Mesenchymal stem cell (in vitro differentiated cells and primary cell): ENCODE measurements around the gene MLLT3.

Source experiments
- DNase-seq: peaks from one replicate; pipeline ENCODE4 v3.0.0-alpha.2; 2013
- H2AFZ ChIP-seq: one replicate; pipeline ENCODE4 v1.6.1; 2013; ENCODE audit warnings: low read depth, mild to moderate bottlenecking, control low read depth, inconsistent platforms, low read length, moderate library complexity
- H2AK5ac ChIP-seq: 2 replicates; pipeline ENCODE4 v1.6.1; 2013; ENCODE audit warnings: low read length, moderate library complexity, mild to moderate bottlenecking, inconsistent platforms; ENCODE audit not compliant: severe bottlenecking
- H2BK120ac ChIP-seq: one replicate; pipeline ENCODE4 v1.6.1; 2013; ENCODE audit warnings: low read depth, mild to moderate bottlenecking, inconsistent platforms, low read length, moderate library complexity
- H2BK12ac ChIP-seq, 2 experiments: one replicate each; pipeline ENCODE4 v1.6.1; 2013; ENCODE audit warnings: inconsistent platforms in 2 of 2, low read length in 2 of 2, mild to moderate bottlenecking in 2 of 2, moderate library complexity in 2 of 2, control low read depth in 1 of 2
- H2BK15ac ChIP-seq: one replicate; pipeline ENCODE4 v1.6.1; 2013; ENCODE audit warnings: mild to moderate bottlenecking, low read depth, inconsistent platforms; ENCODE audit not compliant: poor library complexity, severe bottlenecking
- H2BK5ac ChIP-seq: 2 replicates; pipeline ENCODE4 v1.6.1; 2013; ENCODE audit warnings: low read depth, mild to moderate bottlenecking, low read length, control low read depth, inconsistent platforms; ENCODE audit not compliant: poor library complexity, severe bottlenecking
- H3K14ac ChIP-seq, 2 experiments: one replicate each; pipeline ENCODE4 v1.6.1; 2013; ENCODE audit warnings: inconsistent platforms in 2 of 2, low read length in 2 of 2, control low read depth in 1 of 2, mild to moderate bottlenecking in 1 of 2, moderate library complexity in 1 of 2
- H3K18ac ChIP-seq, 2 experiments: one replicate each; pipeline ENCODE4 v1.6.1; 2013; ENCODE audit warnings: inconsistent platforms in 2 of 2, low read length in 2 of 2, control low read depth in 1 of 2, low read depth in 1 of 2, mild to moderate bottlenecking in 1 of 2
- H3K23ac ChIP-seq, 2 experiments: one replicate each; pipeline ENCODE4 v1.6.1; 2013; ENCODE audit warnings: inconsistent platforms in 2 of 2, low read length in 2 of 2, mild to moderate bottlenecking in 2 of 2, moderate library complexity in 2 of 2, control low read depth in 1 of 2
- H3K27ac ChIP-seq: 2 replicates; pipeline ENCODE4 v1.5.1; 2013; ENCODE audit warnings: mild to moderate bottlenecking, moderate library complexity, low read length, control low read depth, inconsistent platforms; ENCODE audit not compliant: poor library complexity, severe bottlenecking
- H3K27me3 ChIP-seq, 2 experiments: 2 replicates each; pipeline versions ENCODE4 v1.6.1 to v1.7.0; 2013; ENCODE audit warnings: low read length in 2 of 2, mild to moderate bottlenecking in 2 of 2, moderate library complexity in 2 of 2, control low read depth in 1 of 2, inconsistent platforms in 1 of 2; ENCODE audit not compliant: control insufficient read depth in 1 of 2, insufficient read depth in 1 of 2
- H3K36me3 ChIP-seq, 2 experiments: 2 replicates each; pipeline versions ENCODE4 v1.6.1 to v1.7.0; 2013; ENCODE audit warnings: low read length in 2 of 2, control low read depth in 1 of 2, inconsistent platforms in 1 of 2, low read depth in 1 of 2, mild to moderate bottlenecking in 1 of 2; ENCODE audit not compliant: insufficient read depth in 2 of 2, control insufficient read depth in 1 of 2
- H3K4ac ChIP-seq, 2 experiments: one replicate each; pipeline ENCODE4 v1.6.1; 2013; ENCODE audit warnings: inconsistent platforms in 2 of 2, low read length in 2 of 2, mild to moderate bottlenecking in 2 of 2, moderate library complexity in 2 of 2, control low read depth in 1 of 2, low read depth in 1 of 2
- H3K4me1 ChIP-seq: 2 replicates; pipeline ENCODE4 v1.6.1; 2013; ENCODE audit warnings: low read depth, low read length, control low read depth; ENCODE audit not compliant: control insufficient read depth, insufficient read depth
- H3K4me2 ChIP-seq: 2 replicates; pipeline ENCODE4 v1.6.1; 2013; ENCODE audit warnings: low read length, mild to moderate bottlenecking, inconsistent platforms; ENCODE audit not compliant: poor library complexity, severe bottlenecking
- H3K4me3 ChIP-seq, 2 experiments: 2 replicates each; pipeline versions ENCODE4 v1.5.1 to v1.7.0; 2013; ENCODE audit warnings: low read length in 2 of 2, mild to moderate bottlenecking in 2 of 2, control low read depth in 1 of 2, low read depth in 1 of 2; ENCODE audit not compliant: insufficient read depth in 1 of 2
- H3K79me1 ChIP-seq: replicated peaks from 2 replicates; pipeline ENCODE4 v1.6.1; 2013; ENCODE audit warnings: mild to moderate bottlenecking, control low read depth, low read length, inconsistent platforms; ENCODE audit not compliant: poor library complexity, severe bottlenecking
- H3K9ac ChIP-seq: 2 replicates; pipeline ENCODE4 v1.7.0; 2013; ENCODE audit warnings: mild to moderate bottlenecking, low read length, moderate library complexity
- H3K9me3 ChIP-seq: 2 replicates; pipeline ENCODE4 v1.7.0; 2013; ENCODE audit warnings: mild to moderate bottlenecking, low read length; ENCODE audit not compliant: control insufficient read depth
- H4K8ac ChIP-seq: one replicate; pipeline ENCODE4 v1.6.1; 2013; ENCODE audit warnings: inconsistent platforms, mild to moderate bottlenecking, low read length, moderate library complexity
- H4K91ac ChIP-seq: one replicate; pipeline ENCODE4 v1.6.1; 2013; ENCODE audit warnings: mild to moderate bottlenecking, low read length, inconsistent platforms
- WGBS: methylation state at CpG from one replicate; pipeline ENCODE4 v1.1.7; 2013; ENCODE audit warnings: mixed read lengths; 5-methylcytosine and 5-hydroxymethylcytosine counted together

Gene MLLT3

GRCh38 chr9:20480249-20480648 is 142.1 kb downstream of the MLLT3 start:
- H4K8ac ChIP-seq, result no peak overlapping the region
- no peaks in the 10 kb centered on the region for H3K27me3 ChIP-seq
- no peaks in the 10 kb centered on the region for H3K36me3 ChIP-seq
- DNase-seq, result no peak
- H2AK5ac ChIP-seq, result no peak overlapping the region
- H2BK5ac ChIP-seq, result no peak overlapping the region
- H3K79me1 ChIP-seq, result peaks cover 24% of the 10 kb centered on the region
- no peak overlapping the region for H3K18ac ChIP-seq
- no peak overlapping the region for H2BK120ac ChIP-seq
- H3K4me3 ChIP-seq, result no peak overlapping the region
- 78% methylated on average over 3 of the region's 3 CpGs for WGBS
- no peak overlapping the region for H3K4ac ChIP-seq
- no peak overlapping the region for H2BK15ac ChIP-seq
- H3K27ac ChIP-seq, result no peak overlapping the region
- no peak overlapping the region for H2AFZ ChIP-seq
- peaks cover 1% of the 10 kb centered on the region for H3K4me1 ChIP-seq
- no peak overlapping the region for H3K14ac ChIP-seq
- no peak overlapping the region for H3K4me2 ChIP-seq
- no peaks in the 10 kb centered on the region for H3K9me3 ChIP-seq
- H3K23ac ChIP-seq, result no peak overlapping the region
- H2BK12ac ChIP-seq, result no peak overlapping the region
- no peak overlapping the region for H3K9ac ChIP-seq
- no peak overlapping the region for H4K91ac ChIP-seq

GRCh38 chr9:20479419-20480155 is 142.7 kb downstream of the MLLT3 start:
- Histone ChIP-seq H2BK120ac (no peak overlapping the region), H4K91ac (no peak overlapping the region), H3K4me2 (no peak overlapping the region), H3K27ac (no peak overlapping the region), H2BK12ac (no peak overlapping the region), H3K14ac (no peak overlapping the region), H3K23ac (no peak overlapping the region), H4K8ac (no peak overlapping the region), H2AK5ac (no peak overlapping the region), H3K79me1 (peaks cover 25% of the 10 kb centered on the region), H3K36me3 (no peaks in the 10 kb centered on the region), H2BK5ac (no peak overlapping the region), H3K27me3 (no peaks in the 10 kb centered on the region), H3K9ac (no peak overlapping the region), H3K4ac (no peak overlapping the region), H3K4me3 (no peak overlapping the region), H3K18ac (no peak overlapping the region), H2BK15ac (no peak overlapping the region), H2AFZ (no peak overlapping the region), H3K9me3 (no peaks in the 10 kb centered on the region), H3K4me1 (peaks cover 1% of the 10 kb centered on the region)
- WGBS, result 79% methylated on average over 1 of the region's 2 CpGs
- no peak for DNase-seq

- no peaks in the 10 kb centered on the region for H3K36me3 ChIP-seq
- no peak overlapping the region for H3K14ac ChIP-seq
- H2AK5ac ChIP-seq, result no peak overlapping the region
- H3K4me1 ChIP-seq, result peaks cover 1% of the 10 kb centered on the region
- H2AFZ ChIP-seq, result no peak overlapping the region
- no peak overlapping the region for H2BK15ac ChIP-seq
- no peak overlapping the region for H3K9ac ChIP-seq
- no peak overlapping the region for H2BK12ac ChIP-seq
- H3K4me2 ChIP-seq, result no peak overlapping the region
- no peak overlapping the region for H4K8ac ChIP-seq
- no peak overlapping the region for H2BK120ac ChIP-seq
- no peak overlapping the region for H4K91ac ChIP-seq
- peaks cover 25% of the 10 kb centered on the region for H3K79me1 ChIP-seq
- no peak overlapping the region for H3K23ac ChIP-seq
- H3K18ac ChIP-seq, result no peak overlapping the region
- H3K4me3 ChIP-seq, result no peak overlapping the region
- no peak for DNase-seq
- H3K9me3 ChIP-seq, result no peaks in the 10 kb centered on the region
- no peak overlapping the region for H3K4ac ChIP-seq
- no peak overlapping the region for H2BK5ac ChIP-seq
- no peak overlapping the region for H3K27ac ChIP-seq
- 97% methylated on average over 1 of the region's 2 CpGs for WGBS
- no peaks in the 10 kb centered on the region for H3K27me3 ChIP-seq
Measured at GRCh38 chr9:20478786-20479185, 143.5 kb downstream of the MLLT3 start.

GRCh38 chr9:20477940-20478620 is 144.2 kb downstream of the MLLT3 start:
- Histone ChIP-seq H3K27me3 (no peaks in the 10 kb centered on the region), H3K27ac (no peak overlapping the region), H3K4me1 (peaks cover 1% of the 10 kb centered on the region), H3K9me3 (no peaks in the 10 kb centered on the region), H4K8ac (no peak overlapping the region), H2AFZ (no peak overlapping the region), H3K4me3 (no peak overlapping the region), H3K23ac (no peak overlapping the region), H3K9ac (no peak overlapping the region), H3K4ac (no peak overlapping the region), H2BK120ac (no peak overlapping the region), H4K91ac (no peak overlapping the region), H2AK5ac (no peak overlapping the region), H3K14ac (no peak overlapping the region), H3K4me2 (no peak overlapping the region), H3K36me3 (no peaks in the 10 kb centered on the region), H2BK5ac (no peak overlapping the region), H3K18ac (no peak overlapping the region), H2BK12ac (no peak overlapping the region), H2BK15ac (no peak overlapping the region), H3K79me1 (peaks cover 25% of the 10 kb centered on the region)
- WGBS, result 96% methylated on average over 6 of the region's 7 CpGs
- no peak for DNase-seq
